Measurements from ENCODE around the gene ELAVL3. TPM values are rescaled to one million over a fixed set of nuclear protein-coding genes. Genes with fewer than 3 reads are reported as not detected.

The ELAVL3 gene
- total RNA-seq, 2 donors from 2014 or later: 0.57 to 1.5 TPM

DNA sequence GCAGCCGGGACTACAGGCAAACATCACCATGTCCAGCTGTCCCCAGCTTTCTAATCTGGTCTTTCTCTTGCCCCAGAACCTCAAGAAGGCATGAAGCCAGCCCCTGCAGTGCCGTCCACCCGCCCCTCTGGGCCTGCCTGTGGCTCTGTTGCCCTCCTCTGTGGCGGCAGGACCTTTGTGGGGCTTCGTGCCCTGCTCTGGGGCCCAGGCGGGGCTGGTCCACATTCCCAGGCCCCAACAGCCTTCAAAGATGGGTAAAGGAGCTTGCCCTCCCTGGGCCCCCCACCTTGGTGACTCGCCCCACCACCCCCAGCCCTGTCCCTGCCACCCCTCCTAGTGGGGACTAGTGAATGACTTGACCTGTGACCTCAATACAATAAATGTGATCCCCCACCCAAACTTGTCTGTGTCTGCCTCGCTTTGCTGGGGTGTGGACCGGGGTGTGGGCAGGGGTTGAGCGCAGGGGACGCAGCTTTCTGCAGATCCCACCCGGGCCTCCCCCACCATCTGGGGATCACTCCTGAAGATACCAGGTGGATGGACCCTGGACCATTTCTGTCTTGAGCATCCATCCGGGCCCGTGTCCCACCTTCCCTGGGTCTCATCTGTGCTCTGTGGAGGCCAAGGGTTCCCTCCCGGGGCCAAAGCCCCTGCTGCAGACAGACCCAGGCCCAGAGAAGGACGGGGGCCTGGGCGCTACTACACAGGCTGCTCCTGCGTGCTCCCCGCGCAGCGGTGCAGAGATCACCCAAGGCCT lies 30.1 kb downstream of the ELAVL3 start:
- no peaks in the 10 kb centered on the region for H3K4me1 ChIP-seq (replicated peaks)
- no peak for TF ChIP-seq POLR2AphosphoS5 (IDR thresholded peaks at IDR 0.05)
- TF ChIP-seq, protein P1, sequence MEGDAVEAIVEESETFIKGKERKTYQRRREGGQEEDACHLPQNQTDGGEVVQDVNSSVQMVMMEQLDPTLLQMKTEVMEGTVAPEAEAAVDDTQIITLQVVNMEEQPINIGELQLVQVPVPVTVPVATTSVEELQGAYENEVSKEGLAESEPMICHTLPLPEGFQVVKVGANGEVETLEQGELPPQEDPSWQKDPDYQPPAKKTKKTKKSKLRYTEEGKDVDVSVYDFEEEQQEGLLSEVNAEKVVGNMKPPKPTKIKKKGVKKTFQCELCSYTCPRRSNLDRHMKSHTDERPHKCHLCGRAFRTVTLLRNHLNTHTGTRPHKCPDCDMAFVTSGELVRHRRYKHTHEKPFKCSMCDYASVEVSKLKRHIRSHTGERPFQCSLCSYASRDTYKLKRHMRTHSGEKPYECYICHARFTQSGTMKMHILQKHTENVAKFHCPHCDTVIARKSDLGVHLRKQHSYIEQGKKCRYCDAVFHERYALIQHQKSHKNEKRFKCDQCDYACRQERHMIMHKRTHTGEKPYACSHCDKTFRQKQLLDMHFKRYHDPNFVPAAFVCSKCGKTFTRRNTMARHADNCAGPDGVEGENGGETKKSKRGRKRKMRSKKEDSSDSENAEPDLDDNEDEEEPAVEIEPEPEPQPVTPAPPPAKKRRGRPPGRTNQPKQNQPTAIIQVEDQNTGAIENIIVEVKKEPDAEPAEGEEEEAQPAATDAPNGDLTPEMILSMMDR (IDR thresholded peaks at IDR 0.05): no peak
- intact Hi-C loops (cut with DNase I): no loop called here
- H3K27ac ChIP-seq: no peak overlapping the region
- DNase-seq (ENCODE audit: low spot score): no peak
- 78% methylated on average over 21 of the region's 21 CpGs for WGBS
- H3K27me3 ChIP-seq (replicated peaks; ENCODE audit: insufficient read depth): no peaks in the 10 kb centered on the region
- H3K36me3 ChIP-seq: peaks cover 0 to 12% of the 10 kb centered on the region in 2 donors
- no peak overlapping the region for H3K4me3 ChIP-seq
- H3K9me3 ChIP-seq: no peaks in the 10 kb centered on the region

GRCh38 chr19:11448923-11449554 lies 31.8 kb downstream of the ELAVL3 start:
- no peak overlapping the region for H3K4me3 ChIP-seq
- peaks cover 0 to 12% of the 10 kb centered on the region in 2 donors for H3K36me3 ChIP-seq
- no peak for TF ChIP-seq POLR2AphosphoS5 (IDR thresholded peaks at IDR 0.05)
- TF ChIP-seq, protein P1 (IDR thresholded peaks at IDR 0.05): no peak
- no peak for TF ChIP-seq POLR2A (IDR thresholded peaks at IDR 0.05)
- no peaks in the 10 kb centered on the region for H3K9me3 ChIP-seq
- no peak overlapping the region for H3K27ac ChIP-seq
- intact Hi-C loops (cut with DNase I): loop anchor here (5.0 kb wide), 1 partner anchor 157 kb away; no protein-coding TSS in a partner anchor
- no peak for DNase-seq (ENCODE audit: low spot score)
- 96% methylated on average over 29 of the region's 31 CpGs for WGBS
- no peaks in the 10 kb centered on the region for H3K4me1 ChIP-seq (replicated peaks)
- no peaks in the 10 kb centered on the region for H3K27me3 ChIP-seq (replicated peaks; ENCODE audit: insufficient read depth)

DNA sequence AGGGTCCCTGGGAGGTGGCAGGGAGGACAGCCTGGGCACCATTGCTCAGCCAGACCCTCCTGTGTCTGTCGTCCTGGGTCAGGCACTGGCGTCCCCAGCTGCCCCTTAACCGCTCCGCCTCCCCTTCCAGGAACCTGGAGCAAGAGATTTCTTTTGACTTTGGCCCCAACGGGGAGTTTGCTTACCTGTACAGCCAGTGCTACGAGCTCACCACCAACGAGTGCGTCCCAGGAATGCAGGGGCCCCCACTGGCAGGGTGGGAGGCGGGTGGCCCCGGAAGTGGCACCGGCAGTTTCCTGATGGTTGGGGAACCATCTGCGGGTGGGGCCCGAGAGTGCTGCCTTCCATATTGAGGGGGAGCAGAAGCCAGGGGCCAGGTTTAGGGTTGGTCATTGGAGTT lies 32.4 kb downstream of the ELAVL3 start:
- TF ChIP-seq, protein P1 (IDR thresholded peaks at IDR 0.05): no peak
- TF ChIP-seq POLR2AphosphoS5 (IDR thresholded peaks at IDR 0.05) (no peak), POLR2A (IDR thresholded peaks at IDR 0.05) (no peak)
- no peaks in the 10 kb centered on the region for H3K4me1 ChIP-seq (replicated peaks)
- no peak overlapping the region for H3K4me3 ChIP-seq
- no peak overlapping the region for H3K27ac ChIP-seq
- H3K36me3 ChIP-seq: peaks cover 0 to 12% of the 10 kb centered on the region in 2 donors
- intact Hi-C loops (cut with DNase I): loop anchor here (5.0 kb wide), 1 partner anchor 156 kb away; no protein-coding TSS in a partner anchor
- no peak for DNase-seq (ENCODE audit: low spot score)
- no peaks in the 10 kb centered on the region for H3K9me3 ChIP-seq
- WGBS: 83% methylated on average over 13 of the region's 13 CpGs
- H3K27me3 ChIP-seq (replicated peaks; ENCODE audit: insufficient read depth): no peaks in the 10 kb centered on the region

GRCh38 chr19:11447347-11448262 lies 33.2 kb downstream of the ELAVL3 start:
- Histone ChIP-seq H3K4me3 (no peak overlapping the region), H3K4me1 (replicated peaks) (no peaks in the 10 kb centered on the region), H3K27me3 (replicated peaks; ENCODE audit: insufficient read depth) (no peaks in the 10 kb centered on the region), H3K36me3 (peaks cover 0 to 12% of the 10 kb centered on the region in 2 donors), H3K9me3 (no peaks in the 10 kb centered on the region), H3K27ac (no peak overlapping the region)
- TF ChIP-seq POLR2AphosphoS5 (IDR thresholded peaks at IDR 0.05) (no peak), POLR2A (IDR thresholded peaks at IDR 0.05) (no peak)
- TF ChIP-seq, protein P1 (IDR thresholded peaks at IDR 0.05): no peak
- intact Hi-C loops (cut with DNase I): loop anchor here (5.0 kb wide), 1 partner anchor 155 kb away; no protein-coding TSS in a partner anchor
- DNase-seq (ENCODE audit: low spot score): no peak
- WGBS: 90% methylated on average over 35 of the region's 35 CpGs
